HCT116 (cell line): ENCODE results near the gene NPPB. TPM values are rescaled to one million over a fixed set of nuclear protein-coding genes. Genes with fewer than 3 reads are reported as not detected.

Experiments used
- ATAC-seq: fragments of 200-7000 bp; cut with Tn5 transposase; 2 replicates; pipeline ENCODE4 v1.9.1; 2020; ENCODE audit warnings: mild to moderate bottlenecking, moderate library complexity
- BruUV-seq: library from RNA; stranded (reverse); fragments of 400-500 nt; replicated peaks from 2 replicates; lab custom pipeline; 2021; lab: Mats Ljungman, UMichigan
- CTCF ChIA-PET: fragments of 300-600 bp; sonication (Branson Sonifier 250); formaldehyde crosslinking; loops from one replicate; lab custom pipeline; 2021; ENCODE audit warnings: antibody characterized with exemption; lab: Charles Lee
- POLR2A ChIA-PET: fragments of 300-600, 350-600 bp; sonication (Branson Sonifier 250); formaldehyde crosslinking; loops from one replicate; lab custom pipeline; 2021; ENCODE audit warnings: antibody characterized with exemption; lab: Charles Lee
- RAD21 ChIA-PET, 2 experiments: fragments of 300-600 bp; sonication (Branson Sonifier 250); formaldehyde crosslinking; loops; one replicate each; lab custom pipeline; 2023; ENCODE audit warnings: low total read pairs in 2 of 2; ENCODE audit not compliant: uncharacterized antibody in 2 of 2, unreplicated experiment in 2 of 2, low non-redundant PET in 1 of 2; lab: Charles Lee
- DNase-seq: peaks from one replicate; pipeline ENCODE4 v3.0.0-alpha.2; 2010; ENCODE audit warnings: low read depth, low spot score
- H2AFZ ChIP-seq: fragments of 200-600 bp; shearing (Covaris generic), sonication (generic); 2 replicates; pipeline ENCODE4 v1.6.1; 2017; ENCODE audit warnings: low read depth, mixed run types, mixed read lengths, antibody characterized with exemption, low read length; ENCODE audit not compliant: poor library complexity, severe bottlenecking
- H3K27ac ChIP-seq: 2 replicates; pipeline ENCODE4 v1.5.1; 2012; ENCODE audit warnings: low read depth, low read length
- H3K27me3 ChIP-seq: fragments of 200-600 bp; sonication (generic); 2 replicates; pipeline ENCODE4 v1.6.1; 2016; ENCODE audit warnings: mixed run types, low read length, mixed read lengths; ENCODE audit not compliant: insufficient read depth
- H3K36me3 ChIP-seq, 2 experiments: fragments of 200-500 bp in 1 of 2; fragments of 200-600 bp in 1 of 2; sonication (Bioruptor generic) in 1 of 2; sonication (generic) in 1 of 2; 2 replicates each; pipeline versions ENCODE4 v1.5.1 to v1.6.1; 2014 to 2016; ENCODE audit warnings: low read length in 2 of 2, inconsistent platforms in 1 of 2, mixed read lengths in 1 of 2, mixed run types in 1 of 2; ENCODE audit not compliant: insufficient read depth in 2 of 2, control insufficient read depth in 1 of 2
- H3K4me1 ChIP-seq, 2 experiments: fragments of 200-600 bp in 1 of 2; sonication (generic) in 1 of 2; 2 replicates each; pipeline versions ENCODE4 v1.5.1 to v1.6.1; 2012 to 2017; ENCODE audit warnings: low read length in 2 of 2, inconsistent platforms in 1 of 2, mild to moderate bottlenecking in 1 of 2, mixed read lengths in 1 of 2, mixed run types in 1 of 2, moderate library complexity in 1 of 2; ENCODE audit not compliant: insufficient read depth in 2 of 2, control insufficient read depth in 1 of 2
- H3K4me2 ChIP-seq: fragments of 200-600 bp; sonication (generic); 2 replicates; pipeline ENCODE4 v1.6.1; 2017; ENCODE audit warnings: mixed run types, low read length, mixed read lengths
- H3K4me3 ChIP-seq, 2 experiments: fragments of 200-600 bp in 1 of 2; sonication (generic) in 1 of 2; replicated peaks in 1 of 2; 2 replicates each; pipeline ENCODE4 v1.5.1; 2011 to 2016; ENCODE audit warnings: low read length in 2 of 2, control low read depth in 1 of 2, low read depth in 1 of 2, mild to moderate bottlenecking in 1 of 2, mixed read lengths in 1 of 2, mixed run types in 1 of 2
- H3K79me2 ChIP-seq: fragments of 200-600 bp; sonication (generic); 2 replicates; pipeline ENCODE4 v1.6.1; 2017; ENCODE audit warnings: mild to moderate bottlenecking, mixed run types, low read length, moderate library complexity, mixed read lengths; ENCODE audit not compliant: insufficient read depth
- H3K9ac ChIP-seq: fragments of 200-600 bp; sonication (generic); 2 replicates; pipeline ENCODE4 v1.6.1; 2016; ENCODE audit warnings: low read length, mixed read lengths
- H3K9me2 ChIP-seq: fragments of 200-600 bp; sonication (generic), shearing (Covaris generic); 2 replicates; pipeline ENCODE4 v1.6.1; 2017; ENCODE audit warnings: mixed run types, mild to moderate bottlenecking, moderate library complexity; ENCODE audit not compliant: insufficient read depth
- H3K9me3 ChIP-seq, 2 experiments: fragments of 200-500 bp in 1 of 2; fragments of 200-600 bp in 1 of 2; sonication (Bioruptor generic) in 1 of 2; sonication (generic) in 1 of 2; 2 replicates each; pipeline ENCODE4 v1.6.1; 2014 to 2017; ENCODE audit warnings: low read length in 2 of 2, mixed read lengths in 2 of 2, inconsistent platforms in 1 of 2, low read depth in 1 of 2, mild to moderate bottlenecking in 1 of 2, mixed run types in 1 of 2, moderate library complexity in 1 of 2; ENCODE audit not compliant: control insufficient read depth in 1 of 2, insufficient read depth in 1 of 2
- H4K20me1 ChIP-seq: fragments of 200-600 bp; sonication (generic), shearing (Covaris generic); 2 replicates; pipeline ENCODE4 v1.6.1; 2017; ENCODE audit warnings: mixed run types, mild to moderate bottlenecking, moderate library complexity; ENCODE audit not compliant: insufficient read depth
- CTCF ChIP-seq, 3 experiments: fragments of 200-600 bp in 1 of 3; sonication (generic) in 1 of 3; IDR thresholded peaks in 2 of 3; conservative IDR thresholded peaks in 1 of 3; 2 replicates each; pipeline ENCODE4 v1.5.1; 2012 to 2017; ENCODE audit warnings: low read depth in 2 of 3, low read length in 2 of 3, antibody characterized with exemption in 1 of 3, borderline replicate concordance in 1 of 3, control low read depth in 1 of 3, mild to moderate bottlenecking in 1 of 3, mixed read lengths in 1 of 3, mixed run types in 1 of 3, moderate library complexity in 1 of 3; ENCODE audit not compliant: insufficient read depth in 1 of 3
- EGR1 ChIP-seq: IDR thresholded peaks from 2 replicates; pipeline ENCODE4 v1.6.1; 2012; ENCODE audit warnings: low read depth
- ELF1 ChIP-seq: IDR thresholded peaks from 2 replicates; pipeline ENCODE4 v1.6.1; 2012; ENCODE audit warnings: low read depth, borderline replicate concordance
- EZH2 ChIP-seq: fragments of 200-600 bp; sonication (generic); IDR thresholded peaks from 2 replicates; pipeline ENCODE4 v1.6.1; 2017; ENCODE audit warnings: antibody characterized with exemption, mixed run types
- EZH2phosphoT487 ChIP-seq: fragments of 200-600 bp; IDR thresholded peaks from 2 replicates; pipeline ENCODE4 v1.6.1; 2018; ENCODE audit warnings: antibody characterized with exemption, borderline replicate concordance
- FOSL1 ChIP-seq: IDR thresholded peaks from 2 replicates; pipeline ENCODE4 v1.6.1; 2012; ENCODE audit warnings: low read depth
- JUND ChIP-seq: IDR thresholded peaks from 2 replicates; pipeline ENCODE4 v1.6.1; 2012
- MAX ChIP-seq: IDR thresholded peaks from 2 replicates; pipeline ENCODE4 v1.6.1; 2012
- POLR2A ChIP-seq: IDR thresholded peaks from 2 replicates; pipeline ENCODE4 v1.7.0; 2011; ENCODE audit warnings: borderline replicate concordance; ENCODE audit not compliant: insufficient read depth, insufficient read length; ENCODE audit errors: extremely low read depth
- POLR2AphosphoS5 ChIP-seq: IDR thresholded peaks from 2 replicates; pipeline ENCODE4 v1.6.1; 2011; ENCODE audit warnings: mild to moderate bottlenecking, low read depth, low read length, moderate library complexity
- RAD21 ChIP-seq: IDR thresholded peaks from 2 replicates; pipeline ENCODE4 v1.6.1; 2012; ENCODE audit warnings: low read depth, mild to moderate bottlenecking
- SP1 ChIP-seq: IDR thresholded peaks from 2 replicates; pipeline ENCODE4 v1.6.1; 2012; ENCODE audit warnings: low read depth
- SRF ChIP-seq: IDR thresholded peaks from 2 replicates; pipeline ENCODE4 v1.6.1; 2012; ENCODE audit warnings: low read depth
- ZBTB33 ChIP-seq: IDR thresholded peaks from 2 replicates; pipeline ENCODE4 v1.6.1; 2011; ENCODE audit warnings: mild to moderate bottlenecking, low read length, moderate library complexity; ENCODE audit not compliant: insufficient replicate concordance; ENCODE audit errors: extremely low read depth
- intact Hi-C: fragments of 100-400 bp; cut with micrococcal nuclease; formaldehyde crosslinking; loops from 2 replicates; pipeline ENCODE4 v1.10.0; 2022
- total RNA-seq: library from RNA; stranded (reverse); gene quantifications from one replicate; pipeline ENCODE4 v1.2.1, GENCODE V29; 2021; ENCODE audit not compliant: unreplicated experiment
- TF ChIP-seq, protein P1 (sequence below): IDR thresholded peaks from 2 replicates; pipeline ENCODE4 v1.6.1; 2012; ENCODE audit warnings: low read depth
- TF ChIP-seq, protein P2 (sequence below): IDR thresholded peaks from 2 replicates; pipeline ENCODE4 v1.6.1; 2012

NPPB gene
- total RNA-seq, 1 experiment from 2014 or later: not detected

DNA sequence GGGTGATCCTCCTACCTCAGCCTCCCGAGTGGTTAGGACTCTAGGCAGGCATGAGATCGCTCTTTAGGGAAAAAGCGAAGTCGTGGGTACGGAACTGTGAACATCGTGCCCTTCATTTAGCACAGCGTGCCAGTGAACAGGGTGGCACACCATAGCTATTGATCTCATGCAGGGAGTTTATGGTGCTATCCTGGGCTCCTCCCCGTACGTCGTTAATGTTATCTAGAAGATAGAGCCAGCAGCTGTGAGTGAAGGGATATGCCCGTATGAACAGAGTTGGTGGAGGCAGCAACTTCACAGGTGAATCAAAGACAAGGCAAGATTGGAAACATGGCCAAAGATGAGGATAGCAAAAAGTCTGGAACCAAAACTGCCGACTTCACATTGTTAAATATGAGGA is 41.6 kb downstream of the NPPB start:
- Histone ChIP-seq H2AFZ (no peak overlapping the region), H3K4me1 (peaks cover 22 to 23% of the 10 kb centered on the region in 2 experiments), H3K79me2 (no peaks in the 10 kb centered on the region), H3K9me2 (no peaks in the 10 kb centered on the region), H3K4me2 (no peak overlapping the region), H4K20me1 (no peaks in the 10 kb centered on the region; the same call in 1 of the 2 replicates), H3K9me3 (no peaks in the 10 kb centered on the region), H3K9ac (no peak overlapping the region), H3K36me3 (peaks cover 8 to 10% of the 10 kb centered on the region in 2 experiments; a peak in 2 of 4 replicates), H3K27me3 (no peaks in the 10 kb centered on the region), H3K4me3 (no peak overlapping the region), H3K27ac (no peak overlapping the region)
- ChIA-PET POLR2A (no interaction called here), CTCF (no interaction called here), RAD21 (no interaction called here)
- DNase-seq (no peak), ATAC-seq (no peak)
- BruUV-seq: no TSS peak
- TF ChIP-seq, protein P1, sequence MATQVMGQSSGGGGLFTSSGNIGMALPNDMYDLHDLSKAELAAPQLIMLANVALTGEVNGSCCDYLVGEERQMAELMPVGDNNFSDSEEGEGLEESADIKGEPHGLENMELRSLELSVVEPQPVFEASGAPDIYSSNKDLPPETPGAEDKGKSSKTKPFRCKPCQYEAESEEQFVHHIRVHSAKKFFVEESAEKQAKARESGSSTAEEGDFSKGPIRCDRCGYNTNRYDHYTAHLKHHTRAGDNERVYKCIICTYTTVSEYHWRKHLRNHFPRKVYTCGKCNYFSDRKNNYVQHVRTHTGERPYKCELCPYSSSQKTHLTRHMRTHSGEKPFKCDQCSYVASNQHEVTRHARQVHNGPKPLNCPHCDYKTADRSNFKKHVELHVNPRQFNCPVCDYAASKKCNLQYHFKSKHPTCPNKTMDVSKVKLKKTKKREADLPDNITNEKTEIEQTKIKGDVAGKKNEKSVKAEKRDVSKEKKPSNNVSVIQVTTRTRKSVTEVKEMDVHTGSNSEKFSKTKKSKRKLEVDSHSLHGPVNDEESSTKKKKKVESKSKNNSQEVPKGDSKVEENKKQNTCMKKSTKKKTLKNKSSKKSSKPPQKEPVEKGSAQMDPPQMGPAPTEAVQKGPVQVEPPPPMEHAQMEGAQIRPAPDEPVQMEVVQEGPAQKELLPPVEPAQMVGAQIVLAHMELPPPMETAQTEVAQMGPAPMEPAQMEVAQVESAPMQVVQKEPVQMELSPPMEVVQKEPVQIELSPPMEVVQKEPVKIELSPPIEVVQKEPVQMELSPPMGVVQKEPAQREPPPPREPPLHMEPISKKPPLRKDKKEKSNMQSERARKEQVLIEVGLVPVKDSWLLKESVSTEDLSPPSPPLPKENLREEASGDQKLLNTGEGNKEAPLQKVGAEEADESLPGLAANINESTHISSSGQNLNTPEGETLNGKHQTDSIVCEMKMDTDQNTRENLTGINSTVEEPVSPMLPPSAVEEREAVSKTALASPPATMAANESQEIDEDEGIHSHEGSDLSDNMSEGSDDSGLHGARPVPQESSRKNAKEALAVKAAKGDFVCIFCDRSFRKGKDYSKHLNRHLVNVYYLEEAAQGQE: no peak
- TF ChIP-seq ELF1: no peak
- no peak for TF ChIP-seq CTCF (IDR thresholded peaks at IDR 0.05 in 2 of 3, conservative IDR thresholded peaks at IDR 0.05 in 1 of 3; ENCODE audit: borderline replicate concordance in 1 of 3, insufficient read depth in 1 of 3, low read depth in 2 of 3, low read length in 2 of 3)
- TF ChIP-seq JUND: no peak
- no peak for TF ChIP-seq MAX
- TF ChIP-seq FOSL1: no peak
- TF ChIP-seq EZH2phosphoT487: no peak
- TF ChIP-seq, protein P2, sequence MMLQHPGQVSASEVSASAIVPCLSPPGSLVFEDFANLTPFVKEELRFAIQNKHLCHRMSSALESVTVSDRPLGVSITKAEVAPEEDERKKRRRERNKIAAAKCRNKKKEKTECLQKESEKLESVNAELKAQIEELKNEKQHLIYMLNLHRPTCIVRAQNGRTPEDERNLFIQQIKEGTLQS: no peak
- no peak for TF ChIP-seq ZBTB33
- TF ChIP-seq EGR1: no peak
- TF ChIP-seq SRF: no peak
- no peak for TF ChIP-seq SP1
- no peak for TF ChIP-seq POLR2AphosphoS5
- TF ChIP-seq RAD21: no peak
- no peak for TF ChIP-seq POLR2A
- no peak for TF ChIP-seq EZH2
- intact Hi-C loops: no loop called here
